ENCODE data around the gene PRR23C. TPM values are rescaled to one million over a fixed set of nuclear protein-coding genes. Genes with fewer than 3 reads are reported as not detected.

The PRR23C gene
- total RNA-seq, 1 donor from 2014 or later, result not detected

DNA sequence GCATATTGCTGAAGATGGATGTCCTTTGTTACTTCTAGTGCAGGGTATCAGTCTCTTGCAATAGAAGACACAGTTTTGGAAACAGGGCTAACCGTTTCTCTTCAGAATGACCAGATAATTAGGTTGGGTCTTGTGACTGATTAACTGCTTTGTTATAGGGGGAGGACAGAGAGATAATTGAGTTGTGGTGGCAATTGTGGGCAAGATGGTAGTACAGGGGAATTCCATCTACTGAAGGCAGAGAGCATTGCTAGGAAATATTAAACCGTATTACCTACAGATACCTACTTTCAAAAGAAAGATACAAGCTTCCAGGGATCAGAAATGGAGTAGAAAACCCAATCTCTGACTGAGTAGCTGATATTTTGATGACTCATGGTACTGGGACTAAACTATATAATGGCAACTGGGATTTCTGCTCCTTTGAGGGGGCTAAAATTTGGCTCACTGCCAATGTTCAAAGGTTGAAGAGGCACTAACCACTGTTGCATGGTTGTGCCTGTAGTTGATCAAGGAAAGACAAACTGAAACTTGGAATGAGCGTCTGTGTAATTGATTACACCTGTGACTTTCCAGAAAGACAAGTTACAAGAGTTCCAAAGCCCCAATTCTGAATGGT lies 28.2 kb downstream of the PRR23C start:
- Mint-ChIP-seq H3K27ac (no peak overlapping the region), H3K9me3 (peaks cover 13% of the 10 kb centered on the region), H3K4me1 (no peaks in the 10 kb centered on the region), H3K36me3 (ENCODE audit: low read depth) (no peaks in the 10 kb centered on the region), H3K27me3 (no peaks in the 10 kb centered on the region), H3K4me3 (no peak overlapping the region)
- ChIA-PET POLR2A (no interaction called here), CTCF (no interaction called here)
- ATAC-seq (ENCODE audit: low read depth) (no peak), DNase-seq (no peak)
- TF ChIP-seq, protein P1, sequence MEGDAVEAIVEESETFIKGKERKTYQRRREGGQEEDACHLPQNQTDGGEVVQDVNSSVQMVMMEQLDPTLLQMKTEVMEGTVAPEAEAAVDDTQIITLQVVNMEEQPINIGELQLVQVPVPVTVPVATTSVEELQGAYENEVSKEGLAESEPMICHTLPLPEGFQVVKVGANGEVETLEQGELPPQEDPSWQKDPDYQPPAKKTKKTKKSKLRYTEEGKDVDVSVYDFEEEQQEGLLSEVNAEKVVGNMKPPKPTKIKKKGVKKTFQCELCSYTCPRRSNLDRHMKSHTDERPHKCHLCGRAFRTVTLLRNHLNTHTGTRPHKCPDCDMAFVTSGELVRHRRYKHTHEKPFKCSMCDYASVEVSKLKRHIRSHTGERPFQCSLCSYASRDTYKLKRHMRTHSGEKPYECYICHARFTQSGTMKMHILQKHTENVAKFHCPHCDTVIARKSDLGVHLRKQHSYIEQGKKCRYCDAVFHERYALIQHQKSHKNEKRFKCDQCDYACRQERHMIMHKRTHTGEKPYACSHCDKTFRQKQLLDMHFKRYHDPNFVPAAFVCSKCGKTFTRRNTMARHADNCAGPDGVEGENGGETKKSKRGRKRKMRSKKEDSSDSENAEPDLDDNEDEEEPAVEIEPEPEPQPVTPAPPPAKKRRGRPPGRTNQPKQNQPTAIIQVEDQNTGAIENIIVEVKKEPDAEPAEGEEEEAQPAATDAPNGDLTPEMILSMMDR (IDR thresholded peaks at IDR 0.05), result no peak
- intact Hi-C loops (cut with micrococcal nuclease), result no loop called here

DNA sequence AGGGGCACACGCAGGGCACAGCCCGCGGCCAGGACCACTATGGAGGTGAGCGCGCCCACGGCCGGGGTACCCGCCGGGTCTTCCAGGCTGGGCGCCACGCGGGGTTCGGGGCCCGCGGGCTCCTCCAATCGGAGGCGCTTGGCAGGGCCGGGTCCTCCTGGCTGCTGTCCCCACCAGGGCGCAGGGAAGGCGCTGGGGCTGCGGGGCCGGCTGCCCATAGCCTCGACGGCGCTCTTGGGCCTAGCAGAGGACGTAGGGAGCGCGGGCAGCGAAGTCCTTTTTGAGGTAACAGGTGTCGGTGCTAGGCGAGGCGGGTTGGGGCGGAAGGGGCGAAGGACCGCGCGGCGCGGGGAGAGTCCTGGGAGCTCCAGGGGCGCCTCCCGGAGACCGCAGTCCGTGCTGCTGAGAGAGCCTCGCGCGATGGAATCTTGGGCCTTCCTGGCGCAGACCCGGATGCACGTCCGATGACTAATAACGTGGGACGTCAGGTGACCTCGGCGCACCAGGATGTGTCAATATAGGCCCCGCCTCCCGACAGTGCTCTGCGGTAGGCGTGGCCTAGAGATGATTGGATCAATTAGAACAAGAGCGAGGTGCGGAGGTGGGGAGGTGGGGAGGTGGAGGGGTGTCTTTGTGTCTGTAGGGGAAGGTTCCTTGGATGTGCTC lies 38.5 kb downstream of the PRR23C start, which contains the start of gene PRR23A:
TSS of gene PRR23A (minus strand) at position 218 of the 666 bp plus-strand sequence. CDS start at position 218, 0 bp downstream.
- TF ChIP-seq, protein P1 (IDR thresholded peaks at IDR 0.05), result no peak
- no peak for DNase-seq
- no peaks in the 10 kb centered on the region for H3K4me1 Mint-ChIP-seq
- H3K27me3 Mint-ChIP-seq, result no peaks in the 10 kb centered on the region
- intact Hi-C loops (cut with micrococcal nuclease), result no loop called here
- POLR2A ChIA-PET, result no interaction called here
- no peak for ATAC-seq (ENCODE audit: low read depth)
- CTCF ChIA-PET, result no interaction called here
- no peak within 1 kb of the TSS for H3K27ac Mint-ChIP-seq
- H3K9me3 Mint-ChIP-seq, result peaks cover 17% of the 10 kb centered on the region
- no peaks in the 10 kb centered on the region for H3K36me3 Mint-ChIP-seq (ENCODE audit: low read depth)
- H3K4me3 Mint-ChIP-seq, result no peak within 1 kb of the TSS

DNA sequence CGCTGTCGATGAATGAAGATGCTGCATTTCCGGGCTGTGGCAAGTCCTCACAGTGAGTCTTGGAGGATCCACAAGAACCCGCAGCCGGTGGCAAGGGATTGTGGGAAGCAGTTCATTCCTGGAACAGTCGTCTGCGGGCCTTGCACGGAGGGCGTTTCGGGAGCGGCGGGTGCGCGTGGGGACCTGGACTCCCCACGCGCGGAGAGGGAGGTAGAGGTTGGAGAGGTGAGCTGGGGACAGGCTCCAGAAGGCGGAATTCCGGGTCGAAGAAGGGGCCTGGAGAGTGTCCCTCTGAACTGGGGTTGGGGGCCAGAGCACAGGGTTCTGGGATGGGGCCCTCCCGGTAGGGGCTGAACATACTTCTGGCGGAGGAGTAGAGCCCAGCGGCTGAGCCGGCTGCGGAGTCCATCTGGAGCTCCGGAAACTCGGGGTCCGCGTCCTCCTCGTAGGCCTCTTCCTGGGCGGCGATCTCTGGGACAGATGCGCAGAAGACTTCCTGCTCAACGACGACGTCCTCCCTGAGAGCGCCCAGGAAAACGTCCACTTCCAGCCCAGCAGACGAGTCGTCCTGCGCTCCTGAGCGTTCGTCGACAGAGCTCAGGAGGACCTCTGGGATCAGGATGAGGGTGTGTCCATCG lies 39.2 kb downstream of the PRR23C start:
- intact Hi-C loops (cut with micrococcal nuclease), result no loop called here
- H3K4me3 Mint-ChIP-seq, result no peak overlapping the region

DNA sequence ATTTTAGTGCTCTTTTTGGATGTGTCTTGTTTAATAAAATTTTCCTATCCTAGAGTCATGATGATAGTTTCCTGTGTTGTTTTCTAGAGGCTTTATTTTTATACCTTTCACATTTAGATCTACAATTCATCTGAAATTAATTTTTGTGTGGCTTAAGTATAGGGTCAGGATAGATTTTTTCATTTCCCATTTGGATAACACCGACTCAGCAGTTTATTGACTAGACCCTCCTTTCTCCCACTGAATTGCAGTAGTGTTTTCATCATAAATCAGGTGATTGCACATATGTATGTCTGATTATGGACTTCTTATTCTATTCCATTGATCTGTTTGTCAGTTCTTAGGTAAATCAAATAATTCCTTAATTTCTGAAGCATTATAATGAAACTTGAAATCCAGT lies 49.0 kb downstream of the PRR23C start:
- H3K36me3 Mint-ChIP-seq (ENCODE audit: low read depth), result no peaks in the 10 kb centered on the region
- CTCF ChIA-PET, result no interaction called here
- H3K4me3 Mint-ChIP-seq, result no peak overlapping the region
- intact Hi-C loops (cut with micrococcal nuclease), result no loop called here
- DNase-seq (no peak), ATAC-seq (ENCODE audit: low read depth) (no peak)
- no peak overlapping the region for H3K27ac Mint-ChIP-seq
- TF ChIP-seq, protein P1 (IDR thresholded peaks at IDR 0.05), result no peak
- peaks cover 6% of the 10 kb centered on the region for H3K27me3 Mint-ChIP-seq
- POLR2A ChIA-PET, result no interaction called here
- no peaks in the 10 kb centered on the region for H3K4me1 Mint-ChIP-seq
- H3K9me3 Mint-ChIP-seq, result peaks cover 7% of the 10 kb centered on the region

More for the DNA sequence above, 39.2 kb downstream of the PRR23C start:
- no peak for ATAC-seq (ENCODE audit: low read depth)
- ChIA-PET POLR2A (no interaction called here), CTCF (no interaction called here)
- H3K9me3 Mint-ChIP-seq, result peaks cover 17% of the 10 kb centered on the region
- H3K36me3 Mint-ChIP-seq (ENCODE audit: low read depth), result no peaks in the 10 kb centered on the region
- H3K4me1 Mint-ChIP-seq, result no peaks in the 10 kb centered on the region
- no peaks in the 10 kb centered on the region for H3K27me3 Mint-ChIP-seq
- TF ChIP-seq, protein P1 (IDR thresholded peaks at IDR 0.05), result no peak
- no peak for DNase-seq
- no peak overlapping the region for H3K27ac Mint-ChIP-seq

Other genes starting within 250 kb of the PRR23C start
- 19.9 and 21.9 TPM in 2 replicates for gene PIK3CB, start 210.0 kb downstream of the PRR23C start, total RNA-seq
- not detected in 2 replicates for gene FOXL2, start 97.8 kb downstream of the PRR23C start, total RNA-seq
- gene FOXL2NB, start 97.7 kb downstream of the PRR23C start, total RNA-seq, result not detected in 2 replicates
- not detected in 2 replicates for gene PRR23A, start 38.6 kb downstream of the PRR23C start, total RNA-seq
- not detected in 2 replicates for gene PRR23B, start 24.0 kb downstream of the PRR23C start, total RNA-seq

All from activated B cell treated with CpG ODN at 0.5 μM for 24 hours (primary cell).